GM18858 (cell line): ENCODE measurements around the gene UPK3B.
"Not testable (repeated sequence)": the region's sequence is repeated elsewhere in the genome, so short reads cannot be mapped to it uniquely, and the experiment has no call there.

ENCODE experiments used
- ATAC-seq: cut with Tn5 transposase; IDR thresholded peaks from one replicate; pipeline ENCODE4 v1.9.1; 2021; ENCODE audit not compliant: unreplicated experiment

Gene UPK3B

DNA sequence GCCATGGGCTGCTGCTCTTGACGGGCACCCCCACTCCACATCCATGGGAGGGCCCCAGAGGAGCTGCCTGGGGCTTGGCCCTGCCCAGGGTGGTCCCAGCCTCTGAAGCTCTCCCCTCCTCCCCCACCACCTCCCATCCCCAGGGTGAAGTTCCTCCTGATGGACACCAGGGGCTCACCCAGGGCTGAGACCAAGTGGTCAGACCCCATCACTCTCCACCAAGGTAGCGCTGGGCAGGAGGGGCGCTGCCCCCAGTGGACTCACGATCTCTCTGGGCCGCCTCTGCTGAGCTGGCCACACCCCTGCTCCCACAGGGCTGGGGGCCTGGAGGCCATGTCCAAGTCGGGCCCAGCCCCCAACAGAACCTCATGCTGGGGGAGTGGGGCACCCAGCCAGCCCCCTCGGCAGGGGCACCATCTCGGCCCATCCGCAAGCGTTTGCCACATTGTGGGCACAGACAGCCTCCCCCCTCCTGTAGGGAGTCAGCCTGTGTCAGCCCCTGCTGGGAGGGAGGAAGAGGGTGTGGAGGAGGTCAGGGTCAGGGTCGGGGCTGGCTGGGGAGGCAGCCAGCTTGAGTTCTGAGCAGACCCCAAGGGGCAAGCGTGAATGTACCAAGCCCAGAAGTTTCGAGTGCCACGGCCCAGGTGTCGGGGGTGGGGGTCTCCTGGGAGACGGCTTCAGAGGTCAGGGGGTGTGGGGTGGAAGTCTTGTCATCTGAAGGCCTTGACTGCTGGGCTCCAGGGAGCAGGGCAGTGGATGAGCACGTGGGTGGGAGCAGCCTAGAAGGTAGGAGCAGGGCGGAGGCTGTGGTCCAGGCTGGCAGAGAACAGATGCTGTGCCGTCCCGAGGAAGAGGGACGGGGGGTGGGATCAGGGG is 2.8 kb downstream of the UPK3B start:
- no peak for ATAC-seq

DNA sequence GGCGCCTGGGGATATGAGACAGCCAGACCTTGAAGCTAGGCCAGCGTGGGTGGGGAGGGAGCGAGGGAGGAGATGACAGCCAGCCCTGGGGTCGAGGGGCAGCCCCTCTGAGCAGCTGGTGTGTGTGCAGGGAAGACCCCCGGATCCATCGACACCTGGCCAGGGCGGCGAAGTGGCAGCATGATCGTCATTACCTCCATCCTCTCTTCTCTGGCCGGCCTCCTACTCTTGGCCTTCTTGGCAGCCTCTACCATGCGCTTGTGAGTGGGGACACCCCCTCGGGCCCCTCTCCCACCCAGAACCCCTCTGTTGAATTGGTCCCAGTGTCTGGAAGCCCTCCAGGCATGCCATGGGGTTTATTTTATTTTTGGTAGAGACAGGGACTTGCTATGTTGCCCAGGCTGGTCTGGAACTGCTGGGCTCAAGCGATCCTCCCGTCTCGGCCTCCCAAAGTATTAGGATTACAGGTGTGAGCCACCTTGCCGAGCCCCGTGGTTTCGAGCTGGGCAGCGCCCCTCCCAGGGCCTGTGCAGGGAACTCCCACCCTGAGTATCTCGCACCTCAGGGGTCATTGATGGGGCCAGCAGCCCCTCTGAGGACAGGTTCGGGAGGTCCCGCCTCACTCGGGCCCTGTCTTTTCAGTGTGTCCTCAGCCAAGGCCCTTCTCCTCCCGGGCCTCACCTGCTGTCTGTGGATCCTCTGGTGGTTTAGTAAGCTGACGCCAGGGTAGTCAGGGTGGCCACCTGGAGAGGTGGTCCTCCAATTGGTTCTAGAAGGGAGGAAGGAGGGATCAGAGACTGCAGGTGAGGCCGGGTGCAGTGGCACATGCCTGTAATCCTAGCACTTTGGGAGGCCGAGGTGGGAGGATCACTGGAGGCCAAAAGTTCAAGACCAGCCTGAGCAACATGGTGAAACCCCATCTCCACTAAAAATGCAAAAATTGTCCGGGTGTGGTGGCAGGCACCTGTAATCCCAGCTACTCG is 3.8 kb downstream of the UPK3B start:
- ATAC-seq: no peak

DNA sequence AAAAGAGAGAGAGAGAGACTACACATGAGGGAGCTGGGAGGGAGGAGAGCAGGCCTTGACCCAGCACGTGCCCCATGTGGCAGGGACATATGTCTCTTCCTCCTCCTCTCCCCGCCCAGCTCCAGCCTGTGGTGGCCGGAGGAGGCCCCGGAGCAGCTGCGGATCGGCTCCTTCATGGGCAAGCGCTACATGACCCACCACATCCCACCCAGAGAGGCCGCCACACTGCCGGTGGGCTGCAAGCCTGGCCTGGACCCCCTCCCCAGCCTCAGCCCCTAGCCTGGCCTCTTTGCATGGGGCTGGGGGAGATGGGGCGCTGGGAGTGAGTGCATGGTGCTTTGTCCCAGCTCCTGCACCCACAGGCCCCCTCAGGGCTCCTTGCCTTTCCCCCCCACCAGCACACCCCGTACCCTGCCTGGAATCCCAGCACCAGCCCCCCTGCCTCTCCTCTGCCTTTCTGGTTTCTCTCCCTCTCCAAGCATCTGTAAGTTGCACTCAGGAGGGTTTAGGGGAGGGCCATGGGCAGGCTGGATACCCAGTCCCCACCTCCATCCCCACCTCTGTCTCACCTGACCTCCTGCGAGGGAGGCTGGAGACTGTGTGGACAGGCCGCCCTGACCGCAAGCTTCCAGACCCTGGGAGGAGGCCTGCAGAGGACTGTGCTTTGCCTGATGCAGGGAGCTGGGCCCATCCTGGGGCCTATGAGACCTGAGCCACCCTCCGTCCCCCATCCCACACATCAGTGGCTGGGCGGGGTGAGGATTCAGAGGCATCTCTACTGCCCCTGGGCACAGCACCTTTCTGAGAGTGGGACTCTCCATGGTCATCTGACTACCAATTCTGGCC is 4.8 kb downstream of the UPK3B start:
- no peak for ATAC-seq

DNA sequence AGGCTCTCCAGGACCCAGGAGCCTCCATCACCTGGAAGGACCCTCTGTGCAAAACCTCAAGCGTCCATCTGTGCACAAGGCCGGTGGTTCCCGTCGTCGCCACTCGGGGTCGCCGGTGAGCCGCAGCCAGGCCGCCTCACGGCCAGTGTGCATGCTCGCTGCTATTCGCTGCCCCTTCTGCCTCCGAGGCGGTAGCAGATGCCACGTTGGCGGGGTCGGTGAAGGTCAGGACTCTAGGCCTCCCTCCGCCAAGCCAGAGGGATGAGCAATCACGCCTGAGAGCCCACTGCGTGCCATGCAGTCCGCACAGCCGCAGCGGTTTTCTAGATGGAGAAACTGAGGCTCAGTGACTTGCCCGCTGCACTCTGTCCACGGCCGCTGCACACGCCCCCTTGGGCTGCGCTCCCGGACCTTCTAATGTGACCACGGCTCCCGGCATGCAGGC is 5.7 kb downstream of the UPK3B start:
- ATAC-seq: no peak

DNA sequence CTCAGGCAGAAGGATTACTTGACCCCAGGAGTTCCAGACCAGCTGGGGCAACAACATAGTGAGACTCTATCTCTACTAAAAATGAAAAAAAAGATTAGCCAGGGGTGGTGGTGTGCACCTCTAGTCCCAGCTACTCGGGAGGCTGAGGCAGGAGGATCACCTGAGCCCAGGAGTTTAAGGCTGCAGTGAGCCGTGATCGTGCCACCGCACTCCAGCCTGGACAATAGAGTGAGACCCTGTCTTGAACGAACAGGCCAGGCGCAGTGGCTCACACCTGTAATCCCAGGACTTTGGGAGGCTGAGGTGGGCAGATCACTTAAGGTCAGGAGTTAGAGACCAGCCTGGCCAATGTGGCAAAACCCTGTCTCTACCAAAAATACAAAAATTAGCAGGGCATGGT is 6.6 kb downstream of the UPK3B start:
- not testable (repeated sequence) for ATAC-seq

DNA sequence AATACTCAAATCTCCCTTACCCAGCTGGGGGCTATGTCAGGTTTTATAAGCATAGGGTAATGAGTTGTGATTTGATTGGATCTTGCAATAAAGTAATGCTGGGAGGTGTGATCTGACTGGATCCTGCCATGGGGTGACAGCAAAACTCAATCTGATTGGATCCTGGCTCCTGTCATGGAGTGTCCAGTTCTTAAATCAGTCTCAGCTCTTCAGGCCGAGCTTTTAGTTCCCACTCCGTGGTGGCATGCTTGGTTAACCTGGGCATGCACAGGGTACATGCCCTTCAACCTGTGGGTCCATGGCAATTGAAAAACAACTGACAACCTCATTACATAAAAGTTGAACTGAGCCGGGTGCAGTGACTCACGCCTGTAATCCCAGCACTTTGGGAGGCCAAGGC is 15.8 kb downstream of the UPK3B start:
- not testable (repeated sequence) for ATAC-seq

DNA sequence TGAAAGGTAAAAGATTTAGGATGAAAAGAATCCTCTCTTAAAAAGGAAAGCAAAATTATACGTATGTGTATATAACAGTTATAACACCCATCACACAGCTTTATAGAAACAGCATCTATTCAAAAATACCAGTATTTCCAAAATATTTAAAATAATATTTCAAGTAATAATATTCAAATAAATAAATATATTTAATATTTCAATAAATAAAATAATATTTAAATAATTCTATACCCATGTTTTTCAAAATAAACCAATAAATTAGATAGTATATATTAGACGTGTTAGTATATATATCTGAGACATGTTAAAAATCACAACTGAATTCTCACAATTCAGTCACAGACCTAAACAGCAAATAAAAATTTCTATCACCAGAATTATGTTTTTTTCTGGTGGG is 21.3 kb downstream of the UPK3B start:
- not testable (repeated sequence) for ATAC-seq

DNA sequence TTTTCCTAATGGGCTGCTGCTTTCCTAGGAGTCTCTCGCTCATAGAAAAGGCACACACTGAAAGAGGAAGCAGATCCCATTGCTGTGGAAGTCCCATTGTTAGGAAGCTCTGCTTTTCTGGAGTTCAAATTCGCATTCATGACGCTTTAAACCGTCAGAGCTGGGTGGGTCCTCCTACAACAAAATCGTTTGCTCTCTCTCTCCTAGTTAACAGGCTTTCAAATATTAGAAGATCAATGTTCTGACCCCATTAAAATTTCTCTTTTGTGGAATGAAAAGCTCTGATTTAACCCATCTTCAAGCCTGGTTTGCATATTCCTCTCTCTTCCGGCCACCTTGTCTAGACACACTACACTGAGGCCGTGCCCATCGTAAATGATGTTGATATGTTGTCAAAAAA is 32.8 kb downstream of the UPK3B start, which contains the start of gene SPDYE16:
Gene SPDYE16 (minus strand): TSS at position 101 of the 400 bp plus-strand sequence. CDS start 1,838 bp downstream, outside the sequence.
- not testable (repeated sequence) for ATAC-seq

DNA sequence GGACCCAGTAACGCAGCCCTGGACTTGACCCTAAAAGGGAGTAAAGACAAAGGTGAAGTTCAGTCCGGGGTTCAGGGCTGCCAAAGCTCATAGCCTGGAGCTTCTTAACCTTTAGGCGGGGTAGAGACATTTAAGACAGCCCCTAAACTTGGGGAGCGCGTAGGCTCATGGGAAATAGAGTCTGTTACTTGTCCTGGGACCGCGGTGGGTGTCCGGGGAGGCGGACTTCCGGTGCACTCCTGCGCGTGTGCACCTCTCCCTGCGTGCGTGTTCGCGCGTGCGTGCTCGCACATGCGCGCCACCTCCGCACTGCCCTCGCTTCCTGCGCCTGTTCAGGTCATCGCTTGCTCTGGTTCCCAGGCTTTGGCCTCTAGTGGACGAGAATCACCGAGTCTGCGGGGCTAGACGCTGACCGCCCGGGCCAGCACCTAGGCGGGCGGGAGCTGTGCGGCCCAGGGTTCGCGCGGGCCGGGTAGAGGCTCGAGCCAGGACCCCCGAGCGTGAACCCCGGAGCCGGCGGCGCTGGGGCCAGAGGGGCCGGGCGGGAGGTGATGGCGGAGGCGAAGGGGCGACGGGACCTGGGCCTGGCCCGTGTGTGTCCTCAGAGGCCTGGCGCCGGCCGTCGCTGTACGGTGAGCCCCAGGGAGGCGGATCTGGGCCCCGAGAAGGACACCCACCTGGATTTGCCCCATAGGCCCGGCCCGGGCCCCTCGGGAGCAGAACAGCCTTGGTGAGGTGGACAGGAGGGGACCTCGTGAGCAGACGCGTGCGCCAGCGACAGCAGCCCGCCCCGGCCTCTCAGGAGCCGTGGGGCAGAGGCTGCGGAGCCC is 38.9 kb downstream of the UPK3B start:
- ATAC-seq: peak; percentile 97

DNA sequence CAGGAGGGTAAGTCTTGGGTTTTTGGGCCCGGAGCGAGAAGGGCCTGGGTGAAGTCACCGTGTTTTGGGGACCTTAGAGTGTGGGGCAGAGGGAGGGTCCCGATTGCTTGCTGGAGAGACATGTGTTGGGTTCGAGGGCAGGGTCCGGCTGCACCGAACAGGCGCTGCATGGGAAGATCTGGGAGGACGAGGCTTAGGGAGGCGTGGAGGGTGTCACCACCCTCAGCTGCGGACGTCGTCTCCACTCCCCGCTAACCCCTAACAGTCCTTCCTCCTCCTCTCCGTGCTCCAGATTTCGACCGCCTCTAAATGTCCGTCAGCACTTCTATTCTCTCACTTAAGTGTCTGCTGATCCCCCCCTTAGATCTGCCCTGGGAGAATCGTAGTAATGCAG is 39.5 kb downstream of the UPK3B start:
- ATAC-seq: not testable (repeated sequence)

DNA sequence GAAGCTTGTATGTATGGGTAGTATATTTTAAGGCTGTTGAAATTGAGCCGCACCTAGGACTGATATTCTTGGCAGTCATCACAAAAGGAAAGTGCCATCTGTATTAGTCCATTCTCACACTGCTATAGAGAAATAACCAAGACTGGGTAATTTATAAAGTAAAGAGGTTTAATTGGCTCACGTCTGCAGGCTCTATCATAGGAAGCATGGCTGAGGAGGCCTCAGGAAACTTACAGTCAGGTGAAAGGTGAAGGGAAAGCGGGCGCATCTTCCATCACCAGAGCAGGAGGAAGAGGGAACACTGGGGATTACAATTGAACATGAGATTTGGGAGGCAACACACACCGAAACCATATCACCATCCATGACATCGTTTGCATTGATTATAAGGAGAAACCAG is 41.6 kb downstream of the UPK3B start:
- not testable (repeated sequence) for ATAC-seq

DNA sequence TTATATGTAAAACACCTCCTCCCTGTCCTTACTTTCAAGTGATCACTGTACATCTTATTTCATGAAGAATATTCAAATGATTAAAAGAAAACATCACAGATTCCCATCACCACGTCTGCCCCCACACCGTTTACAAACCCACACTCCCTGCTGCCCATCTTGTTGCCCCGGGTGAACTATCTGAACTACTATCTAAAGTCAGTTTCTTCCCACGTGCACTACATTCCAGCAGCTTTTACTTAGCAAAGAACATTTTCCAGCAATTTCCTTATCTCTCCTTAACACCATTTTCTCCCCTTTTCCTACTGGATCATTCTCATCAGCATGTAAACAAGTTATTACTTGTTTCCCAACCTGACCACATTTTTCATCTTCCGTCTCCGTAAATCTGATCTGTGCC is 49.3 kb downstream of the UPK3B start:
- not testable (repeated sequence) for ATAC-seq

DNA sequence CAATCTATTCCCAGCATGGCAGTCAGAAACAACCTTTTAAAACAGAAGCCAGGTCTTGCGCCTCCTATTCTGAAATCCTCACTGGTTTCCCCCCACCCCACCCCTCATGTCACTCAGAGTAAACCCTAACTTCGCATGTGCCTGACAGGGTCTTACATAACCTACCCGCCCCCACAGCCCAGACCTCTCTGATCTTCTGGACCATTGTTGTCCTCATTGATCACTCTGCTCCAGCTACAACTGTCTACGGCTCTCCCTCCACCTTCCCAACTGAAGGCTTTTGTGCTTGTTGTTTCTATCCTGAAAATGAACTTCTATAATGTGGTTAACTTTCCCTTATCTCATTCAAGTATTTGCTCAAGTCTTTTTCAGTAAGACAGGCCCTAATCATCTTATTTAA is 49.8 kb downstream of the UPK3B start:
- not testable (repeated sequence) for ATAC-seq

DNA sequence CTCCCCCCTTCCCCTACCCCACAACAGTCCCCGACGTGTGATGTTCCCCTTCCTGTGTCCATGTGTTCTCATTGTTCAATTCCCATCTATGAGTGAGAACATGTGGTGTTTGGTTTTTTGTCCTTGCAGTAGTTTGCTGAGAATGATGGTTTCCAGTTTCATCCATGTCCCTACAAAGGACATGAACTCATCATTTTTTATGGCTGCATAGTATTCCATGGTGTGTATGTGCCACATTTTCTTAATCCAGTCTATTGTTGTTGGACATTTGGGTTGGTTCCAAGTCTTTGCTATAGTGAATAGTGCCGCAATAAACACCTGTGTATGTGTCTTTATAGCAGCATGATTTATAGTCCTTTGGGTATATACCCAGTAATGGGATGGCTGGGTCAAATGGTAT is 51.0 kb downstream of the UPK3B start:
- ATAC-seq: not testable (repeated sequence)

DNA sequence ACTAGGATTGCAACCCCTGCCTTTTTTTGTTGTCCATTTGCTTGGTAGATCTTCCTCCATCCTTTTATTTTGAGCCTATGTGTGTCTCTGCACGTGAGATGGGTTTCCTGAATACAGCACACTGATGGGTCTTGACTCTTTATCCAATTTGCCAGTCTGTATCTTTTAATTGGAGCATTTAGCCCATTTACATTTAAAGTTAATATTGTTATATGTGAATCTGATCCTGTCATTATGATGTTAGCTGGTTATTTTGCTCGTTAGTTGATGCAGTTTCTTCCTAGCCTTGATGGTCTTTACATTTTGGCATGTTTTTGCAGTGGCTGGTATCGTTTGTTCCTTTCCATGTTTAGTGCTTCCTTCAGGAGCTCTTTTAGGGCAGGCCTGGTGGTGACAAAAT is 54.6 kb downstream of the UPK3B start:
- not testable (repeated sequence) for ATAC-seq
